HepG2 (cell line): ENCODE results near the gene ZMIZ1. TPM values are rescaled to one million over a fixed set of nuclear protein-coding genes. Genes with fewer than 3 reads are reported as not detected.

ENCODE experiments used
- FOXK1 ChIP-seq: sonication (generic); formaldehyde crosslinking; IDR thresholded peaks from 2 replicates; pipeline ENCODE4 v1.4.0; 2020; ENCODE audit warnings: low read depth, missing genetic modification reagents, borderline replicate concordance
- KLF13 ChIP-seq: sonication (generic); formaldehyde crosslinking; IDR thresholded peaks from 2 replicates; pipeline ENCODE4 v1.4.0; 2020; ENCODE audit warnings: mild to moderate bottlenecking, missing genetic modification reagents
- KMT2A ChIP-seq: sonication (generic); formaldehyde crosslinking; IDR thresholded peaks from 2 replicates; pipeline ENCODE4 v1.4.0; 2020; ENCODE audit warnings: missing genetic modification reagents
- RXRA ChIP-seq: sonication (generic); formaldehyde crosslinking; IDR thresholded peaks from 2 replicates; pipeline ENCODE4 v1.5.1; 2020; ENCODE audit warnings: missing genetic modification reagents
- SP140L ChIP-seq: sonication (generic); formaldehyde crosslinking; IDR thresholded peaks from 2 replicates; pipeline ENCODE4 v1.4.0; 2020; ENCODE audit warnings: missing genetic modification reagents, borderline replicate concordance
- U2AF2 ChIP-seq: fragments of 200-400 bp; formaldehyde crosslinking; IDR thresholded peaks from 2 replicates; pipeline ENCODE4 v1.6.1; 2017; ENCODE audit warnings: low read depth, mild to moderate bottlenecking, low read length
- ZNF329 ChIP-seq: sonication (generic); formaldehyde crosslinking; IDR thresholded peaks from 2 replicates; pipeline ENCODE4 v1.9.0; 2021; ENCODE audit warnings: low read depth, mild to moderate bottlenecking, missing genetic modification reagents
- ZNF343 ChIP-seq: sonication (generic); formaldehyde crosslinking; IDR thresholded peaks from 2 replicates; pipeline ENCODE4 v1.4.0; 2020; ENCODE audit warnings: mild to moderate bottlenecking, missing genetic modification reagents
- ZNF354B ChIP-seq: sonication (generic); formaldehyde crosslinking; IDR thresholded peaks from 2 replicates; pipeline ENCODE4 v1.8.0; 2022; ENCODE audit warnings: mild to moderate bottlenecking, missing genetic modification reagents
- ZNF773 ChIP-seq: sonication (generic); formaldehyde crosslinking; IDR thresholded peaks from 2 replicates; pipeline ENCODE4 v1.4.0; 2020; ENCODE audit warnings: missing genetic modification reagents, borderline replicate concordance
- polyA plus RNA-seq, 8 experiments: library from polyadenylated mRNA; depleted of rRNA in 3 of 8; stranded (reverse) in 7 of 8; unstranded in 1 of 8; fragments of >200 nt; fragmentation: Illumina TruSeq in 4 of 8; extraction: Trizol in 4 of 8; gene quantifications; 2 replicates each; pipeline versions ENCODE4 v1.2.1 to v1.2.3, GENCODE V29; 2011 to 2016; ENCODE audit warnings: low read depth in 4 of 8, missing spikeins in 1 of 8, mixed read lengths in 1 of 8; ENCODE audit not compliant: insufficient read depth in 1 of 8
- total RNA-seq, 5 experiments: library from RNA; depleted of rRNA; stranded (reverse); fragments of >200 nt; fragmentation: Illumina TruSeq; extraction: Trizol; gene quantifications; 2 replicates each; pipeline ENCODE4 v1.2.3, GENCODE V29; 2016; ENCODE audit warnings: low read depth in 1 of 5
- TF ChIP-seq, protein P1 (sequence below): sonication (generic); formaldehyde crosslinking; IDR thresholded peaks from 2 replicates; pipeline ENCODE4 v1.5.1; 2020; ENCODE audit warnings: mild to moderate bottlenecking, missing genetic modification reagents, borderline replicate concordance

The ZMIZ1 gene
- total and polyA plus RNA-seq, 2 of the 13 experiments (the other 11 are each of a cell fraction or from before 2014, with no cell fraction given) = 5.3 to 10.2 TPM

DNA sequence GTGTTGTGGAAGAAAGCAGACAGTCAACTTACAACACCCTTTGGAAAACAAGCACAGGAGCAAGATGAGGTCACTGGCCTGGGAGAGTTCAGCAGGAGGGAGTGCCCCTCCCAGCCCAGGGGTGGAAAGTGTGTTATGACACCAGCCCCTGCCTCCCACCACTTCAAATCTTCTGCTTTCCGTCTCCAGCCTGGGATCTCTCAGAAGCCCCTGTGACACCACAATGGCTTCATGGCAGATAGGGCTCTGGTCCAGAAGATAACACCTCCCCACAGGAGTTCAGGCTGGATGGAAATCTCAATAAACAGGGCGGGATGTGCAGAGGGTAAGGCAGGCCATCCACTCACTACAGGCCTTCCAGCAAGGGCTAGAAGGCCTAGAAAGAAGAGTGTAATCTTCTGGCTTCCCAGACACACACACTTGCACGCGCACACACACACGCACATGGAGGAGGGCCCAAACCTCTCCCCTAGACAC is 48.7 kb upstream of the ZMIZ1 start (continued):
- TF ChIP-seq ZNF773 (CRISPR knock-in tag) = no peak
- peak; percentile 19; the same call in 1 of the 2 replicates for TF ChIP-seq FOXK1 (CRISPR knock-in tag)
- no peak for TF ChIP-seq KMT2A (CRISPR knock-in tag)
- no peak for TF ChIP-seq SP140L
- no peak for TF ChIP-seq KLF13
- no peak for TF ChIP-seq ZNF354B (CRISPR knock-in tag)
- TF ChIP-seq U2AF2 = no peak
- no peak for TF ChIP-seq ZNF343 (CRISPR knock-in tag)
- peak; percentile 29; the same call in 1 of the 2 replicates for TF ChIP-seq RXRA (CRISPR knock-in tag)
- TF ChIP-seq, protein P1, sequence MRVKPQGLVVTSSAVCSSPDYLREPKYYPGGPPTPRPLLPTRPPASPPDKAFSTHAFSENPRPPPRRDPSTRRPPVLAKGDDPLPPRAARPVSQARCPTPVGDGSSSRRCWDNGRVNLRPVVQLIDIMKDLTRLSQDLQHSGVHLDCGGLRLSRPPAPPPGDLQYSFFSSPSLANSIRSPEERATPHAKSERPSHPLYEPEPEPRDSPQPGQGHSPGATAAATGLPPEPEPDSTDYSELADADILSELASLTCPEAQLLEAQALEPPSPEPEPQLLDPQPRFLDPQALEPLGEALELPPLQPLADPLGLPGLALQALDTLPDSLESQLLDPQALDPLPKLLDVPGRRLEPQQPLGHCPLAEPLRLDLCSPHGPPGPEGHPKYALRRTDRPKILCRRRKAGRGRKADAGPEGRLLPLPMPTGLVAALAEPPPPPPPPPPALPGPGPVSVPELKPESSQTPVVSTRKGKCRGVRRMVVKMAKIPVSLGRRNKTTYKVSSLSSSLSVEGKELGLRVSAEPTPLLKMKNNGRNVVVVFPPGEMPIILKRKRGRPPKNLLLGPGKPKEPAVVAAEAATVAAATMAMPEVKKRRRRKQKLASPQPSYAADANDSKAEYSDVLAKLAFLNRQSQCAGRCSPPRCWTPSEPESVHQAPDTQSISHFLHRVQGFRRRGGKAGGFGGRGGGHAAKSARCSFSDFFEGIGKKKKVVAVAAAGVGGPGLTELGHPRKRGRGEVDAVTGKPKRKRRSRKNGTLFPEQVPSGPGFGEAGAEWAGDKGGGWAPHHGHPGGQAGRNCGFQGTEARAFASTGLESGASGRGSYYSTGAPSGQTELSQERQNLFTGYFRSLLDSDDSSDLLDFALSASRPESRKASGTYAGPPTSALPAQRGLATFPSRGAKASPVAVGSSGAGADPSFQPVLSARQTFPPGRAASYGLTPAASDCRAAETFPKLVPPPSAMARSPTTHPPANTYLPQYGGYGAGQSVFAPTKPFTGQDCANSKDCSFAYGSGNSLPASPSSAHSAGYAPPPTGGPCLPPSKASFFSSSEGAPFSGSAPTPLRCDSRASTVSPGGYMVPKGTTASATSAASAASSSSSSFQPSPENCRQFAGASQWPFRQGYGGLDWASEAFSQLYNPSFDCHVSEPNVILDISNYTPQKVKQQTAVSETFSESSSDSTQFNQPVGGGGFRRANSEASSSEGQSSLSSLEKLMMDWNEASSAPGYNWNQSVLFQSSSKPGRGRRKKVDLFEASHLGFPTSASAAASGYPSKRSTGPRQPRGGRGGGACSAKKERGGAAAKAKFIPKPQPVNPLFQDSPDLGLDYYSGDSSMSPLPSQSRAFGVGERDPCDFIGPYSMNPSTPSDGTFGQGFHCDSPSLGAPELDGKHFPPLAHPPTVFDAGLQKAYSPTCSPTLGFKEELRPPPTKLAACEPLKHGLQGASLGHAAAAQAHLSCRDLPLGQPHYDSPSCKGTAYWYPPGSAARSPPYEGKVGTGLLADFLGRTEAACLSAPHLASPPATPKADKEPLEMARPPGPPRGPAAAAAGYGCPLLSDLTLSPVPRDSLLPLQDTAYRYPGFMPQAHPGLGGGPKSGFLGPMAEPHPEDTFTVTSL = no peak
- TF ChIP-seq ZNF329 = no peak
